ENCODE measurements around the gene IGF2BP1. TPM values are rescaled to one million over a fixed set of nuclear protein-coding genes. Genes with fewer than 3 reads are reported as not detected.

The IGF2BP1 gene
- total RNA-seq = 0.11 and 0.17 TPM in 2 replicates

GRCh38 chr17:48997103-48997826, at the start of gene IGF2BP1:
IGF2BP1 (plus strand) TSS chr17:48997385; CDS start chr17:48997746, 361 bp downstream.

Other genes with a start within 250 kb of the IGF2BP1 start
- gene TTLL6, start 180.2 kb upstream of the IGF2BP1 start, total RNA-seq = under 0.01 TPM in 1 of 2 replicates, not detected in the other
- 38.7 and 50.8 TPM in 2 replicates for gene CALCOCO2, start 166.3 kb upstream of the IGF2BP1 start, total RNA-seq
- 21.7 and 32.5 TPM in 2 replicates for gene ATP5MC1, start 104.6 kb upstream of the IGF2BP1 start, total RNA-seq
- 51.0 and 57.2 TPM in 2 replicates for gene UBE2Z, start 89.0 kb upstream of the IGF2BP1 start, total RNA-seq
- 87.0 and 95.8 TPM in 2 replicates for gene SNF8, start 52.5 kb upstream of the IGF2BP1 start, total RNA-seq
- gene GIP, start 28.8 kb upstream of the IGF2BP1 start, total RNA-seq = not detected in 2 replicates
- not detected in 2 replicates for gene B4GALNT2, start 135.4 kb downstream of the IGF2BP1 start, total RNA-seq
- gene GNGT2, start 213.2 kb downstream of the IGF2BP1 start, total RNA-seq = 1.6 and 2.2 TPM in 2 replicates
- 9.1 and 14.4 TPM in 2 replicates for gene ABI3, start 213.3 kb downstream of the IGF2BP1 start, total RNA-seq
- gene PHOSPHO1, start 233.4 kb downstream of the IGF2BP1 start, total RNA-seq = 0.09 TPM in 1 of 2 replicates, not detected in the other

All from dermis lymphatic vessel endothelial cell (primary cell).